AG04449 (cell line): ENCODE results near the gene TMC5.

Source experiments
- CTCF ChIA-PET: fragments of 350-600 bp; formaldehyde crosslinking; extraction: SDS; loops from one replicate; lab custom pipeline; 2021; ENCODE audit warnings: antibody characterized with exemption; lab: Yijun Ruan, JAX
- POLR2A ChIA-PET: fragments of 400-600, 350-600 bp; formaldehyde crosslinking; extraction: SDS; loops from one replicate; lab custom pipeline; 2020; ENCODE audit warnings: antibody characterized with exemption, inconsistent platforms; lab: Yijun Ruan, JAX
- DNase-seq: peaks from one replicate; pipeline ENCODE4 v3.0.0-alpha.2; 2010; ENCODE audit warnings: low read depth, low spot score
- H3K4me3 ChIP-seq: 2 replicates; pipeline ENCODE4 v1.5.1; 2011; ENCODE audit warnings: low read depth, mild to moderate bottlenecking, control low read depth, low read length
- CTCF ChIP-seq: IDR thresholded peaks from one replicate; pipeline ENCODE4 v1.5.1; 2011; ENCODE audit warnings: mild to moderate bottlenecking, moderate library complexity, low read length, control low read depth, inconsistent platforms; ENCODE audit not compliant: insufficient read depth; ENCODE audit errors: missing control alignments

TMC5 gene

DNA sequence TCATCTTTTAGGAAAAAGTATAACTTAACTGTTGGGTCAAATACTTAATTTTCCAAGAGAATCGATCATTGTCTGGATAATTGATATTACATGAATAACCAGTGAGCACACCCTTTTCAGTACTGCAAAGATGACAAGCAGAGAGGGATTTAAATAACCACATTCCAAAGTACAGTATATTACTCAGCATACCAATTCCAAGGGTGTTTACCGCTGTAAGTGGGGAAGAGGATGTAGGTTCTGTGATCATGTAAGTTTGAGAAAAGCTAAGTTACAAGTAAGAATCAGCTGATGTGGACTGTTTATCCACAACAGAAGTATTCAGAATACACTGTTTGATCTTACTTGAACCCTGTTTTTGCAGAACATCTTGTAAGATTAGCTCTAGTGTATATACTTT, 98.1 kb downstream of the TMC5 start:
- no peak for TF ChIP-seq CTCF
- no peak overlapping the region for H3K4me3 ChIP-seq
- ChIA-PET POLR2A (no interaction called here), CTCF (interaction anchor here (0.8 to 6.9 kb wide), 2 partner anchors 12 to 430 kb away, joined by 3 to 59 read pairs; no protein-coding TSS in a partner anchor)
- DNase-seq: no peak

DNA sequence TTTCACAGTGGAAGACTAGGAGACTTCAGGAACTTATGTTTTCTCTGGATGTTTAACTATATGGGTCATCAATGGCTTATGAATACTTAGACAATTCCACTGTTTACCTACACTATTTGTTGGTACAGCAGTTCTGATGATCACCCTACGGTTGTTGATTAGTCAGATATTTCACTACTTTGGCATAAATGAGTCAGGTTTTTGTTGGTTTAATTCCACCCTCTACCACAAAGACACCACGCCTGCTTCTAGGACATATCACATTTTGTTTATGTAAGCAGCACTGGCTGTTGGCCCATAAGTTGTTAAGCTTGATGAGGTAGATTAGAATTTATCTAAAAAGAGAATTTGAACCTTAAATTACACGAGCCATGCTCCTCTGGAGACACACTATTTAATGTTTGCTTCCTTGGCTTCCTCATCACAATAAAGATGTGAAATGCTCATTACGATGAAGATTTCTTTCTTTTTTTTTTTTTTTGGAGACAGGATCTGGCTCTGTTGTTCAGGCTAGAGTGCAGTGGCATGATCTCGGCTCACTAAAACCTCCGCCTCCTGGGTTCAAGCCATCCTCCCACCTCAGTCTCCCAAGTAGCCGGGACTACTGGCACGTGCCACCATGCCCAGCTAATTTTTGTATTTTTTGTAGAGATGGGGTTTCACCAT, 99.9 kb downstream of the TMC5 start:
- no peak for TF ChIP-seq CTCF
- no peak for DNase-seq
- ChIA-PET POLR2A (no interaction called here), CTCF (interaction anchor here (6.9 kb wide), 1 partner anchor 14 kb away, joined by 59 read pairs; no protein-coding TSS in a partner anchor)
- H3K4me3 ChIP-seq: no peak overlapping the region

DNA sequence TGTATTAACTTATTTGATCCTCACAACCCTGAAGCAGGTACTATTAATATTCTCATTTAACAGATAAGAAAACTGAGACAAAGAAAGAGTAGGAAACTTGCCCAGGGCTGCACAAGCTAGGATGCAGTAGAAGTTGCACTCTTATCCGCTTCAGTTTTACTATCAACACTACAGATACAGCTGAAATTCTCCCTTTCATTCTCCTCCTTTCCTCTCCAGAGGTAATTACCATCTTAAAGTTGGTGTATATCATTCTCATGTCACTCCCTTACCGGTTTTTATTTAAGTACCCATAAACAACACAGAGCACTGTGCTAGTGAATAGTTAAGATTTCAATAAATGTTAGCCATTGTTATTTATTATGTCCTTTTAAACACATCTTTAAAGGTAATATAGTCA, 100.7 kb downstream of the TMC5 start:
- CTCF ChIA-PET: interaction anchor here (1.2 to 6.9 kb wide), 2 partner anchors 10 to 15 kb away, joined by 3 to 59 read pairs; no protein-coding TSS in a partner anchor
- POLR2A ChIA-PET: interaction anchor here (0.6 kb wide), 1 partner anchor 39 kb away, joined by 3 read pairs; no protein-coding TSS in a partner anchor
- no peak for DNase-seq
- no peak overlapping the region for H3K4me3 ChIP-seq
- no peak for TF ChIP-seq CTCF

GRCh38 chr16:19520861-19521331, 103.2 kb downstream of the TMC5 start:
- ChIA-PET POLR2A (interaction anchor here (0.7 to 0.8 kb wide), 2 partner anchors 18 to 1579 kb away, joined by 3 read pairs; no protein-coding TSS in a partner anchor), CTCF (interaction anchor here (1.0 to 3.1 kb wide), 3 partner anchors 14 to 33 kb away, joined by 3 to 30 read pairs (median 3); no protein-coding TSS in a partner anchor)
- H3K4me3 ChIP-seq: peak overlapping the region; percentile 95
- DNase-seq: no peak
- no peak for TF ChIP-seq CTCF

- no peak for DNase-seq
- TF ChIP-seq CTCF: peak; percentile 70
- H3K4me3 ChIP-seq: peak within 1 kb of the TSS; percentile 95
- ChIA-PET POLR2A (interaction anchor here (0.7 to 0.8 kb wide), 2 partner anchors 19 to 1578 kb away, joined by 3 read pairs; no protein-coding TSS in a partner anchor), CTCF (interaction anchor here (1.0 to 3.1 kb wide), 3 partner anchors 14 to 32 kb away, joined by 3 to 30 read pairs (median 3); no protein-coding TSS in a partner anchor)
Measured at GRCh38 chr16:19521471-19522396, 104.1 kb downstream of the TMC5 start, which contains the start of gene GDE1. Gene GDE1 (minus strand): TSS chr16:19522098. CDS start chr16:19521964, 134 bp downstream.
